ENCODE data around the gene GLIS1.

Gene GLIS1

GRCh38 chr1:53540604-53541262 lies 198.2 kb downstream of the GLIS1 start:
- TF ChIP-seq CTCF (IDR thresholded peaks at IDR 0.05) = no peak
- no peak overlapping the region for H3K4me3 ChIP-seq
- no peak for DNase-seq (ENCODE audit: low spot score)
- H3K27ac ChIP-seq = no peak overlapping the region

- Histone ChIP-seq H3K4me3 (no peak overlapping the region), H3K27ac (no peak overlapping the region)
- no peak for TF ChIP-seq CTCF (IDR thresholded peaks at IDR 0.05)
- DNase-seq (ENCODE audit: low spot score) = no peak
These were observed 199.0 kb downstream of the GLIS1 start for GRCh38 chr1:53539711-53540603.

- no peak for TF ChIP-seq CTCF (IDR thresholded peaks at IDR 0.05)
- DNase-seq (ENCODE audit: low spot score) = no peak
- no peak overlapping the region for H3K27ac ChIP-seq
- H3K4me3 ChIP-seq = no peak overlapping the region
These were observed 199.7 kb downstream of the GLIS1 start for GRCh38 chr1:53539226-53539625.

- DNase-seq (ENCODE audit: low spot score) = no peak
- no peak for TF ChIP-seq CTCF (IDR thresholded peaks at IDR 0.05)
- Histone ChIP-seq H3K4me3 (no peak overlapping the region), H3K27ac (no peak overlapping the region)
These were observed 202.4 kb downstream of the GLIS1 start for GRCh38 chr1:53536606-53537005.

GRCh38 chr1:53535846-53536245 lies 203.1 kb downstream of the GLIS1 start:
- H3K27ac ChIP-seq = no peak overlapping the region
- no peak for DNase-seq (ENCODE audit: low spot score)
- no peak for TF ChIP-seq CTCF (IDR thresholded peaks at IDR 0.05)
- no peak overlapping the region for H3K4me3 ChIP-seq

GRCh38 chr1:53535226-53535625 lies 203.7 kb downstream of the GLIS1 start:
- no peak for TF ChIP-seq CTCF (IDR thresholded peaks at IDR 0.05)
- H3K4me3 ChIP-seq = no peak overlapping the region
- no peak overlapping the region for H3K27ac ChIP-seq
- DNase-seq (ENCODE audit: low spot score) = no peak

GRCh38 chr1:53532912-53533311 lies 206.1 kb downstream of the GLIS1 start:
- TF ChIP-seq CTCF (IDR thresholded peaks at IDR 0.05) = no peak
- Histone ChIP-seq H3K4me3 (no peak overlapping the region), H3K27ac (no peak overlapping the region)
- no peak for DNase-seq (ENCODE audit: low spot score)

All from coronary artery (tissue), 2 donors.